ENCODE measurements around the gene RAB3B. TPM values are rescaled to one million over a fixed set of nuclear protein-coding genes. Genes with fewer than 3 reads are reported as not detected.

Gene RAB3B
- total and polyA plus RNA-seq, 2 experiments from 2014 or later = 1.5 to 6.9 TPM

- Histone ChIP-seq H3K4me3 (no peak overlapping the region), H3K36me3 (no peaks in the 10 kb centered on the region), H3K27me3 (no peaks in the 10 kb centered on the region), H3K27ac (no peak overlapping the region), H3K4me1 (ENCODE audit: low read depth) (peaks cover 25% of the 10 kb centered on the region), H3K9me3 (ENCODE audit: low read depth) (no peaks in the 10 kb centered on the region)
- no peak for TF ChIP-seq CTCF (IDR thresholded peaks at IDR 0.05; ENCODE audit: low read depth, low read length)
- no peak for DNase-seq (ENCODE audit: low read depth in 1 of 2, low spot score in 1 of 2)
Observed at GRCh38 chr1:51952638-51953037, 37.9 kb downstream of the RAB3B start.

GRCh38 chr1:51950701-51951100, 39.8 kb downstream of the RAB3B start:
- Histone ChIP-seq H3K4me3 (no peak overlapping the region), H3K36me3 (no peaks in the 10 kb centered on the region), H3K4me1 (ENCODE audit: low read depth) (peaks cover 6% of the 10 kb centered on the region), H3K27ac (no peak overlapping the region), H3K9me3 (ENCODE audit: low read depth) (no peaks in the 10 kb centered on the region), H3K27me3 (no peaks in the 10 kb centered on the region)
- DNase-seq (ENCODE audit: low read depth in 1 of 2, low spot score in 1 of 2) = no peak
- TF ChIP-seq CTCF (IDR thresholded peaks at IDR 0.05; ENCODE audit: low read depth, low read length) = no peak

- no peak overlapping the region for H3K27ac ChIP-seq
- no peaks in the 10 kb centered on the region for H3K9me3 ChIP-seq (ENCODE audit: low read depth)
- H3K27me3 ChIP-seq = no peaks in the 10 kb centered on the region
- DNase-seq (ENCODE audit: low read depth in 1 of 2, low spot score in 1 of 2) = no peak
- no peak overlapping the region for H3K4me3 ChIP-seq
- H3K4me1 ChIP-seq (ENCODE audit: low read depth) = peaks cover 4% of the 10 kb centered on the region
- H3K36me3 ChIP-seq = no peaks in the 10 kb centered on the region
- TF ChIP-seq CTCF (IDR thresholded peaks at IDR 0.05; ENCODE audit: low read depth, low read length) = no peak
Observed at GRCh38 chr1:51949014-51949702, 41.3 kb downstream of the RAB3B start.

- Histone ChIP-seq H3K27ac (no peak overlapping the region), H3K9me3 (ENCODE audit: low read depth) (no peaks in the 10 kb centered on the region), H3K4me3 (no peak overlapping the region), H3K36me3 (no peaks in the 10 kb centered on the region), H3K27me3 (no peaks in the 10 kb centered on the region), H3K4me1 (ENCODE audit: low read depth) (peaks cover 4% of the 10 kb centered on the region)
- TF ChIP-seq CTCF (IDR thresholded peaks at IDR 0.05; ENCODE audit: low read depth, low read length) = no peak
- DNase-seq (ENCODE audit: low read depth in 1 of 2, low spot score in 1 of 2) = no peak
Observed at GRCh38 chr1:51948491-51948915, 42.0 kb downstream of the RAB3B start.

- Histone ChIP-seq H3K27me3 (no peaks in the 10 kb centered on the region), H3K4me1 (ENCODE audit: low read depth) (peaks cover 4% of the 10 kb centered on the region), H3K4me3 (no peak overlapping the region), H3K9me3 (ENCODE audit: low read depth) (no peaks in the 10 kb centered on the region), H3K27ac (no peak overlapping the region), H3K36me3 (no peaks in the 10 kb centered on the region)
- no peak for TF ChIP-seq CTCF (IDR thresholded peaks at IDR 0.05; ENCODE audit: low read depth, low read length)
- DNase-seq (ENCODE audit: low read depth in 1 of 2, low spot score in 1 of 2) = no peak
Observed at GRCh38 chr1:51946300-51946699, 44.2 kb downstream of the RAB3B start.

Data from cardiac muscle cell (in vitro differentiated cells and primary cell).